GM18508 (cell line): Measurements from ENCODE around the gene PCCA.
"Not testable (repeated sequence)": the region's sequence is repeated elsewhere in the genome, so short reads cannot be mapped to it uniquely, and the experiment has no call there.

Source experiments
- ATAC-seq: cut with Tn5 transposase; IDR thresholded peaks from one replicate; pipeline ENCODE4 v1.9.1; 2021; ENCODE audit warnings: moderate number of reproducible peaks; ENCODE audit not compliant: insufficient read depth, unreplicated experiment

The PCCA gene

GRCh38 chr13:100095498-100095897, 6.6 kb downstream of the PCCA start:
- no peak for ATAC-seq

GRCh38 chr13:100096526-100096925, 7.6 kb downstream of the PCCA start:
- no peak for ATAC-seq

DNA sequence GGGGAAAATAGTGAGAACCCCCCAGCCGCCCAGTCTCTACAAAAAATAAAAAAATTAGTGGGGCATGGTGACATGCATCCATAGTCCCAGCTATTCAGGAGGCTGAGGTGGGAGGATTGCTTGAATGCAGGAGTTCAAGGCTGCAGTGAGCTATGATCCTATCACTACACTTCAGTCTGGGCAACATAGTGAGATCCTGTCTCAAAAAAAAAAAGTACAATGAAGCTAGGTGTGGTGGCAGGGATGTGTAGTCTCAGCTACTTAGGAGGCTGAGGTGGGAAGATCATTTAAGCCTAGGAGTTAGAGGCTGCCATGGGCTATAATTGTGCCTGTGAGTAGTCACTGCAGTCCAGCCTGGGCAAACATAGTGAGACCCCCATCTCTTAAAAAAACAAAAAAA, 8.9 kb downstream of the PCCA start:
- no peak for ATAC-seq

DNA sequence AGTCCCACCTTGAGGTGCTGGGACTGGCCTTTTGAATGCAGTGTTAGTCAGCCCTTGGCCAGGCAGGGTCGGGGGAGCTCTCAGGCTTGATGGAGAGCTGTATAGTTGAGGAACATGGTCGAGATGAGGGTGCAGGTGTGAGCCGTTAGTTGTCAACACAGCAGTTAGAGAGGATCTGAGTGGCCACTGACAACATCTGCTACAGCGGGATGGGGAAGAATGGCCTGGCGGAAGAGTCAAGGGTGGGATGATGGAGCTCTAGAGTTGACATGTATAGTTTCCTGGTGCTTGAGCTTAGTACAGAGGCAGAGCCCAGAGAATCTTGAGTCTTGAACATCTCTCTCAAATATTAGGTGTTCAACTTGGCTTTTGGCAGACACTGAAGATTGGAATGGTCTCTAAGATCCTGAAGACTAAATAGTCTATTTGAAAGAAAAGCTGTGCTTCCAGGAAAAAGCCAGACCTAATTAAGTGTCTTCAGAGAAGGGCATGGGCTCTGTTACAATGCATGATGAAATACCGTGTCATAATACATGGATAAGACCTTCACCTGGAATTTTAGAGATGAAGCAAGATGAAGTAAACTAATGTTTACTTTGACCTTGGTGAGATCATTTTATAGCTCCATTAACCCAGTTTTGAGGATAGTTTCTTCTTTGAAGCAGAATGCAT, 9.7 kb downstream of the PCCA start:
- ATAC-seq: no peak

- ATAC-seq: not testable (repeated sequence)
These were observed 10.2 kb downstream of the PCCA start for GRCh38 chr13:100099117-100099445.

DNA sequence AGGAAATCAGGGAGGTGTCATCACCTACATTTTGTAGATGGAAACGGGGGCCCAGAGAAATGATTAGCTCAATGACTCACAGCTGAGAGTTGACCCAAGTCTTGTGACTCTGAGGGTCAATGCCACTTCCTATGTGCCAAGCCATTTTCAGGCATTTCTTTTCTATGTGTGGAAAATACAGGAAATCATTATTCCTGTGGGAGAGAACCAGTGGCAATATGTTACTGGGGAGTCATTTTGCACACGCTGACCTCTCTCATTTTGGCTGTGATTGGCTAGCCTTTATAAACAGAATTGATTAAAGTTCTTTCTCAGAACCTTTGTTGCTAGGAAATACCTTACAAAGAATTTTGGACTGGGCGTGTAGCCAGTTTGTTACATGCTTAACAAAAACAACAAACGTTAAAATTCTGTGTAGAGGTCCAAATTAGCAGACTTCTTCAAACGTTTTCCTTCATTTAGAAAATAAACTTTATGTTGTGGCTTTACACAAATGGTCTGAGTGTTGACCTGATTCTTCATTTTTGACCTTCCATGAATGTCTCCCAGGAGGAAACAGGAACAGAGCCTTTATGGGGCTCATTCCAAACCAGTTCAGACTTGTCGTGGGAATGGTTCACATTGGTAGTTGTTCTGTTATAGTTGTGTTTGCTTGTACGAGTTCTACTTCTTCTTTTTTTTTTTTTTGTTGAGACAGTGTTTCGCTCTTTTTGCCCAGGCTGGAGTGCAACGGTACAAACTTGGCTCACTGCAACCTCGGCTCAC, 11.4 kb downstream of the PCCA start:
- ATAC-seq: no peak

GRCh38 chr13:100102042-100102441, 13.1 kb downstream of the PCCA start:
- ATAC-seq: no peak

GRCh38 chr13:100106005-100106404, 17.1 kb downstream of the PCCA start:
- ATAC-seq: no peak

DNA sequence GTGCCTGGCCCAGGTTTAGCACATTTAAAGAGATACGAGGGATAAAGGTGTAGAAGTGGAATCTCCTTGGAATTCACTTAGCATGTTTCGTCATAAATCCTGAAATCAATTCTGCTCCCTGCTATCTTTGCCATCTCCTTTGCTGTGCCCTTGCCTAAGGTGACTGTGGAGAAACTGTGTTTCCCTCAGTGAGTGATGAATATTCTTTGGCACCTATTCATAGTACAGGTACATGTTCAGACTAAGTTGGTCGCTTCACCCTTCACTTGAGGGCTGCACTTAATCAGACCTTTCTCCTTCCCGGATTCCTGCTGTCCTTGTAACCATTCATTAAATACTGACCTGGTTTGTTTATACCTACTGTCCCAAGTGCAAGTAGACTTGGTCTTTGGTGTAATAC, 17.8 kb downstream of the PCCA start:
- ATAC-seq: no peak

DNA sequence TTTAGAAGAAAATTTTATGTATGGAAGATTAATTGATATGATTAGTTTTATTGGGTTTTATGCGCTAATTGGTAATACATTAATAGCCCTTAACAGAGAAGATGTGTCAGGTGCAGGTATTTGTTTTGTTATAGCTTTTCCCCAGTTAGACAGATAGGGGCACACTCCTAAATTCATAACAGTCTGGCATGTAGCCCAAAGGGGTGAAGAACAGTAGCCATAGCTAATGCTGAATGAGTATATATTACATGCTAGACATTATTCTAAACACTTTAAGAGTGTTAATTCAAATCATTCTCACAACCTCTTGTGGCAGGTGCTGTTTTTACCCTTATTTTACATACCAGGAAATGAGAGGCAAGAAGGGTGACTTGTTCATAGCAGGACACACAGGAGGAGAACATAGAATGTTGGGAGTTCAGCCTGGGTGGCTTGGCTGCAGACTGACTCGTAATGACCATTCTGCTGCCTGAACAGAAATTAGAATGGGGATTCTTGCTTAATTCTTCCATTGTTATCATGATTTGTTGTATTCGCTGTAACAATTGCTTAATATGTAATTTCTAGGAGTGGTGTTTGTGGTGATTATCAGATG, 20.1 kb downstream of the PCCA start:
- no peak for ATAC-seq

GRCh38 chr13:100110269-100110668, 21.4 kb downstream of the PCCA start:
- no peak for ATAC-seq

DNA sequence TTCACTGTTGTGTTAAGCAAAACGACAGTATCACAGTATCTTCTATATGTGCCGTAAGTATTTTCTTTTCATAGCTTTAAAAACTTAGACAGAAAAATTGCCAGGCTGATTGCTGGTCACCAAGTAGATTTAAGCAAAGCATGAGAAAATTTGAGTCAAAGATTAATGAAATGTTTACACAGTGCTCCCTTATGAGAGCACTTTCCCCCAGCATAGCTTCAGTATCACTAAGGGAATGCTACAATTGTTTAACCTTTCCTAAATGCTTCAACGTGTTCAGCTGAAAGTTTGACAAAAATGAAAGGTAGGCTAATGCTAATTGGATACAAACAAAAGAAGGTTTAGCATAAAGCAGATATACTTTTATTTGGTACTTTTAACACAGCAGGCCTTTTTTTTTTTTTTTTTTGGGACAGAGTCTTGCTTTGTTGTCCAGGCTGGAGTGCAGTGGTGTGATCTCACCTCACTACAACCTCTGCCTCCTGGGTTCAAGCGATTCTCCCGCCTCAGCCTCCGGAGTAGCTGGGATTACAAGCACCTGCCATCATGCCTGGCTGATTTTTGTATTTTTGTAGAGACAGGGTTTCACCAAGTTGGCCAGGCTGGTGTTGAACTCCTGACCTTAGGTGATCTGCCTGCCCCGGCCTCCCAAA, 23.4 kb downstream of the PCCA start:
- no peak for ATAC-seq

- ATAC-seq: no peak
These were observed 26.9 kb downstream of the PCCA start for GRCh38 chr13:100115693-100116254.

- ATAC-seq: no peak
These were observed 35.4 kb downstream of the PCCA start for GRCh38 chr13:100124265-100124664.

DNA sequence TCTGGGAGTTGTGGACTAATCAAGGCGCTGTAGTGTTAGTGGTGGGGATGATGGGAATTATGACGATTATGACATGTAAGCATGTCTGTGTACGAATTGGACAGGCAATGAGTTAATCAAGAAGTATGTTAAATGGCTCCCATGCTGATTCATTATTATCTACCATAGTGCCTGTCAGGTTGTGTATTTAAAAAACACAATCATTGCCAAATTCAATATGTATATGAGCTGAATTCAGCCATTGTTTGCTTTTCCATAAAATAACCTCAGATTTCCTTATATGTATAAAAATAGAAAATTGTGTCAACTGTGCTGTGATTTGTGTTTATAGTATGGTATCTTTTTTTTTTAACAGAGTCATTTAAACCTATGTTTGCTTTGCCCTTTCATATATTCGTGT, 37.1 kb downstream of the PCCA start:
- ATAC-seq: no peak

DNA sequence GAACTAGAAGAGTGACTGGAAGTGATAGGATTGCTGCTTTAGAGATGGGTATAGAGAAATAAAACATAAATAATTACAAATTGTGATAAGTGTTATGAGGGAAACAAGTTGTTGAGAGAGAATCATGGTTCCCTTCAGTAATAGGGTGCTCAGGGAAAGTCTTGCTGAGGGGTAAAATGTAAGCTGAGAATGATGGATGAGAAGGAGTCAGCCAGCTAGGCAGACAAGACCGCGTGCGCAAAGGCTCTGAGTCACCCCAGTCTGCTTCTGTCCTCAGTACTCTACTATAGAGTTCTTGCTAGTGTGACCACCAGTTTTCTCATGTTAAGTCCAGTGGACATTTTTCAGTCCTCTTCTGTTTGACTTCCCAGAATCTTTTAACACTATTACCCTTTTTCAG, 39.5 kb downstream of the PCCA start:
- no peak for ATAC-seq

GRCh38 chr13:100128838-100129237, 39.9 kb downstream of the PCCA start:
- ATAC-seq: no peak

GRCh38 chr13:100129605-100130004, 40.7 kb downstream of the PCCA start:
- ATAC-seq: peak; percentile 60

DNA sequence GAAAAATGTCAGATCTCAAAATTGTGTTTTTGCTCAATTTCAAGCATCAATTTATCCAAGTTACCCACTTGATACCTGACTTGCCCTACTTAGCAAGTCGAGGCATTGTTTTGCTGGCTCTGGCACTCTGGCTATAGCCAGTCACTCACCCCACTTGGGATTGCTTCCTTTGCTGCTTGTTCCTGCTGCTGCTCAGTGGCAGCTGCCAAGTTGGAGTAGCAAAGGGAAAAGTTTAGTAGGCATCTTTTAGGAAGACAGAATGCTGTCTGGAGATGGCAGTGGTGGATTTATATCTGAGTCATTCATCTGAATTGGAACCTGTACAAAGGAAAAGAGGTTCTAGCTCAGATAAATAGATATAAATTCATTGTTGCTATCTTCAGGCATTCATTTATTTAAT, 41.2 kb downstream of the PCCA start:
- no peak for ATAC-seq

- ATAC-seq: no peak
These were observed 42.1 kb downstream of the PCCA start for GRCh38 chr13:100130930-100131511.
